ENCODE results near the gene PICK1. TPM values are rescaled to one million over a fixed set of nuclear protein-coding genes. Genes with fewer than 3 reads are reported as not detected.
A peak's percentile ranks its signal among the peaks of the same experiment; 100 is the strongest.

PICK1 gene
- total RNA-seq, 2 donors from 2014 or later: 33.9 to 56.2 TPM

DNA sequence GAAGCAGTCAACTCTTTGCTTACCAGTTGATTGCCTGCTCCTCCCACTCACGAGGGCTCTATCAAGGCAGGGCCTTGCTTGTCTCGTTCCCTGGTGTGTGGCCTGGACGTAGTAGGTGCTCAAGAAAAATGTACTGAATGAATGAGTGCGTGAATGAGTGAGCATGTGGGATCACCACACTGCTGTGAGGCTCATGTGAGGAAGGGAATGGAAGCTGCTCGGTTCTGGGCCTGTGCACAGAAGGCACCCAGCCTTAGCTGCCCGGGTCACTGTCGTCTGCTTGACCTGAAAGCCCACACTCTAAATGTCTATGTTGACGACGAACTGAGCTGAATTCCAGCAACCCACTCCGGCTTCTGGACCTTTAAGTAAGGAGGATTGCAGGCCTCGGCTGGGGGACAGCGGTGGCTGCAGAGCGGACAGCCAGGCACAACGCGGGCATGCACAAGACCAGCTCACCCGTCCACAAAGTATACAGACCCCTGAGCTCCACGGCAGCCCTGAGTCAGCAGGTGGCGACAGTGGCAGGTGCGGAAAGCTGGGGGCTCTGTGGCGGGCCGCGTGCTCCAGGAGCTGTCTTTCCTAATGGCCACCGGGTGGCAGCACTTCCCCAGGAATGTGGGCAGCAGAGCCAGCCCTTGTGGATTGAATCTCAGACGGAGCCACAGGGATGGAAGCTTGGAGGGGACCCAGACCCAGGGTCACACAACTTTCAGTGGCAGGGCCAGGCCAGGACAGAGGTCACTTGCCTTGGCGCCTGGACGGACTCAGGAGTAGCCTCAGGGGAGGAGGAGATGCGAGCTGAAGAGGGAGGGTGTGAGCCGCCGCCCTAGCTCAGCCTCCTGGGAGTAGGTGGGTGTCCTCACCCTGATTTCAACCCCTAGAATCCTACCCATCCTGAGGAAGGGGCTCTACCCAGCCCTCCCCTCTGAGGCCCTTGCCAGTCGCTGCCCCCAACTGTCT, 5.0 kb upstream of the PICK1 start:
- ATAC-seq (ENCODE audit: insufficient number of reproducible peaks, low FRiP score, low read depth): peak; percentile 23
- Histone ChIP-seq H3K9me3 (no peaks in the 10 kb centered on the region), H3K4me1 (ENCODE audit: control insufficient read depth in 1 of 2, low read depth in 2 of 2) (peaks cover 5 to 8% of the 10 kb centered on the region in 2 donors), H3K36me3 (no peaks in the 10 kb centered on the region), H3K27ac (no peak overlapping the region), H3K4me3 (no peak overlapping the region), H3K27me3 (replicated peaks; ENCODE audit: insufficient read depth) (no peaks in the 10 kb centered on the region)
- TF ChIP-seq, protein P1, sequence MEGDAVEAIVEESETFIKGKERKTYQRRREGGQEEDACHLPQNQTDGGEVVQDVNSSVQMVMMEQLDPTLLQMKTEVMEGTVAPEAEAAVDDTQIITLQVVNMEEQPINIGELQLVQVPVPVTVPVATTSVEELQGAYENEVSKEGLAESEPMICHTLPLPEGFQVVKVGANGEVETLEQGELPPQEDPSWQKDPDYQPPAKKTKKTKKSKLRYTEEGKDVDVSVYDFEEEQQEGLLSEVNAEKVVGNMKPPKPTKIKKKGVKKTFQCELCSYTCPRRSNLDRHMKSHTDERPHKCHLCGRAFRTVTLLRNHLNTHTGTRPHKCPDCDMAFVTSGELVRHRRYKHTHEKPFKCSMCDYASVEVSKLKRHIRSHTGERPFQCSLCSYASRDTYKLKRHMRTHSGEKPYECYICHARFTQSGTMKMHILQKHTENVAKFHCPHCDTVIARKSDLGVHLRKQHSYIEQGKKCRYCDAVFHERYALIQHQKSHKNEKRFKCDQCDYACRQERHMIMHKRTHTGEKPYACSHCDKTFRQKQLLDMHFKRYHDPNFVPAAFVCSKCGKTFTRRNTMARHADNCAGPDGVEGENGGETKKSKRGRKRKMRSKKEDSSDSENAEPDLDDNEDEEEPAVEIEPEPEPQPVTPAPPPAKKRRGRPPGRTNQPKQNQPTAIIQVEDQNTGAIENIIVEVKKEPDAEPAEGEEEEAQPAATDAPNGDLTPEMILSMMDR (IDR thresholded peaks at IDR 0.05): peak; percentile 88
- no peak for DNase-seq (ENCODE audit: low spot score)

DNA sequence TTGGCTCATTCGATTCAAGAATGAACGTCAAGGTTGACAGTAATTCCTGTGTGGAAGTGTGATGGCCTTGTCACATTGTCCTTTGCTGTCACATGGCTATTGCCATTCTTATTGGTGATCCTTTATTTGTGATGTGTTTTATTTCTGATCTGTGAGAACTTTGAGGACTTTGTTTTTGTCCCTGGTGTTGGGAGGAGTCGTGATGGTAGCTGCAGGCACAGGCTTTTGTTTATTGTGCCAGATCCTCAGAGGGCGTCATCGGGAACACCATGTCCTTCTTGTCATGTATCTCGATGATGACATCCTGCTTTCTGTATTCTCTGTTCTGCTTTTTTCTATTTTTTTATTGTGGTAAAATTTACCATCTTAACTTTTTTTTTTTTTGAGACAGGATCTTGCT, 5.6 kb downstream of the PICK1 start:
- H3K9me3 ChIP-seq: no peaks in the 10 kb centered on the region
- peaks cover 11 to 19% of the 10 kb centered on the region in 2 donors for H3K4me1 ChIP-seq (ENCODE audit: control insufficient read depth in 1 of 2, low read depth in 2 of 2)
- peak overlapping the region; percentile 50 to 55 for H3K27ac ChIP-seq
- no peak overlapping the region for H3K4me3 ChIP-seq
- H3K27me3 ChIP-seq (replicated peaks; ENCODE audit: insufficient read depth): no peaks in the 10 kb centered on the region
- ATAC-seq (ENCODE audit: insufficient number of reproducible peaks, low FRiP score, low read depth) (no peak), DNase-seq (ENCODE audit: low spot score) (no peak)
- TF ChIP-seq, protein P1 (IDR thresholded peaks at IDR 0.05): no peak
- H3K36me3 ChIP-seq: peaks cover 22% of the 10 kb centered on the region

DNA sequence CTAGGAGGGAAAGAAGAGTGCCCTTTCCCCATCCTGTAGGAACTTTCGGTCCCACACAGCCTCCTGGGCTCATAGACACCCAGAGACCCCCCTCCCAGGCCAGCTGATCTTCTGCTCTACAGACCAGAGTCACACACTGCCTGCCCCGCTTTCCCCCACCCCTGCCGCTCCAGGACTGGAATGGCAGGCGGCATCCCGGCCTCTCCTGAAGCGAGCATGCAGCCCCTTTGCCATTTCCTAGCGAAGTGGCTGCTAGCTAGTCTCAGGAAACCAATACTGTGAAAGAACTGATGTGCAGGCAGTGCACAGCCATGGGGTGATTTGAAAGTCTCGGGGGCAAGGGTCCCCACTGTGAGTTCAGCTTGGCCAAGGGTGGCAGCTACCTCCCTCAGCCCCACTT, 8.3 kb downstream of the PICK1 start:
- TF ChIP-seq, protein P1 (IDR thresholded peaks at IDR 0.05): no peak
- peaks cover 18% of the 10 kb centered on the region for H3K36me3 ChIP-seq
- no peak overlapping the region for H3K4me3 ChIP-seq
- ATAC-seq (ENCODE audit: insufficient number of reproducible peaks, low FRiP score, low read depth): no peak
- peaks cover 30 to 41% of the 10 kb centered on the region in 2 donors for H3K4me1 ChIP-seq (ENCODE audit: control insufficient read depth in 1 of 2, low read depth in 2 of 2)
- DNase-seq (ENCODE audit: low spot score): no peak
- no peaks in the 10 kb centered on the region for H3K9me3 ChIP-seq
- no peaks in the 10 kb centered on the region for H3K27me3 ChIP-seq (replicated peaks; ENCODE audit: insufficient read depth)
- peak overlapping the region in 1 of 2 donors; percentile 94 for H3K27ac ChIP-seq

DNA sequence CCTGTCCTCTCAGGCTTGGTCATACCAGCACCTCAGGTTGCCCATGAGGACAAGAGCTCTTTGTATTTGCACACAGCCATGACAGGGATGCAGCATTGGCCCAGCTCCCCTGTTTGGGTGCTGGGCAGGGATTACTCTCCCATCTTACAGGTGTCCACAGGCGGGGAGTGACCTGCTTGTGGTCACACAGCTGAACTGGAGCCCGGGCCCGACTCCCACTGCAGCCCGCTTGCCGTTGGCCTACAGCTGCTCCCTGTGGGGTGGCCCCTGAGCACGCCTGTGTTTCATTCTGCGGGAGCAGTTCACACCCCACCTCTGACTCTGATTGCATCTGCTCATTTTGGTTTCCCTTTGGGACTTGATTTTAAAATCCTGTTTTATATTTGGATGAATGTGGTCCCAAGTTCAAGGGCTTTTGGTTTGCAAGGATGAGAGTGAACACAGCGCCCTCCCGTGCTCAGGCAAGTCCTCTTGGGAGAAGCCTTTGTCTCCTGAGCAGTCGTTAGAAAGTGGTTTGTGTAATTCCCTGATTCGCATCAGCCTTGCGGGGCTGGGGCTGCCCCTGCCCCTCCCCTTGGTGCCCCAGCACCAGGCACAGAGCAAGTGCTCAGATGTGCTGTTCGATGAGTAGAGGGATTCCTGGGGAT, 9.3 kb downstream of the PICK1 start:
- TF ChIP-seq, protein P1 (IDR thresholded peaks at IDR 0.05): no peak
- ATAC-seq (ENCODE audit: insufficient number of reproducible peaks, low FRiP score, low read depth): no peak

DNA sequence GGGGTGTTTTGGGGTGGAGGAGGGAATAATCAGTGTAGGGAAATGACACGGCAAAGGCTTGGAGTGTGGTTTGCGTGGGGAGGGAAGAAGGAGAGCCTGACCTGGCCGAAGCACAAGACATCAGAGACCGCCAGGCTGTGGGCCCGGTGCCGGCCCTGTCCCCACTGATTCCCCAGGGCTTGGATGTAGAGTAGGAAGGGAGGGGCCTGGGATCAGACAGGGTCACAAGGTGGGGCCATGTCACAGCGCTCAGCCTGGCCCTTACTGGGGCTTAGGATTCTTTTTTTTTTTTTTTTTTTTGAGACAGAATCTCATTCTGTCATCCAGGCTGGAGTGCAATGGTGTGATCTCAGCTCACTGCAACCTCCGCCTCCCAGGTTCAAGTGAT, 9.8 kb downstream of the PICK1 start:
- no peak for ATAC-seq (ENCODE audit: insufficient number of reproducible peaks, low FRiP score, low read depth)
- TF ChIP-seq, protein P1 (IDR thresholded peaks at IDR 0.05): no peak
- Histone ChIP-seq H3K9me3 (no peaks in the 10 kb centered on the region), H3K27ac (peak overlapping the region; percentile 94 to 96), H3K4me1 (ENCODE audit: control insufficient read depth in 1 of 2, low read depth in 2 of 2) (peaks cover 32 to 55% of the 10 kb centered on the region in 2 donors), H3K36me3 (peaks cover 25% of the 10 kb centered on the region), H3K27me3 (replicated peaks; ENCODE audit: insufficient read depth) (no peaks in the 10 kb centered on the region), H3K4me3 (no peak overlapping the region)
- no peak for DNase-seq (ENCODE audit: low spot score)

More for the DNA sequence above, 9.3 kb downstream of the PICK1 start:
- Histone ChIP-seq H3K9me3 (no peaks in the 10 kb centered on the region), H3K27ac (peak overlapping the region; percentile 94 to 96), H3K4me1 (ENCODE audit: control insufficient read depth in 1 of 2, low read depth in 2 of 2) (peaks cover 32 to 50% of the 10 kb centered on the region in 2 donors), H3K4me3 (no peak overlapping the region), H3K36me3 (peaks cover 21% of the 10 kb centered on the region), H3K27me3 (replicated peaks; ENCODE audit: insufficient read depth) (no peaks in the 10 kb centered on the region)
- no peak for DNase-seq (ENCODE audit: low spot score)
